ENCODE results near the gene SPON1. TPM values are rescaled to one million over a fixed set of nuclear protein-coding genes. Genes with fewer than 3 reads are reported as not detected.

The SPON1 gene
- total RNA-seq, 1 donor from 2014 or later = 76.8 TPM

DNA sequence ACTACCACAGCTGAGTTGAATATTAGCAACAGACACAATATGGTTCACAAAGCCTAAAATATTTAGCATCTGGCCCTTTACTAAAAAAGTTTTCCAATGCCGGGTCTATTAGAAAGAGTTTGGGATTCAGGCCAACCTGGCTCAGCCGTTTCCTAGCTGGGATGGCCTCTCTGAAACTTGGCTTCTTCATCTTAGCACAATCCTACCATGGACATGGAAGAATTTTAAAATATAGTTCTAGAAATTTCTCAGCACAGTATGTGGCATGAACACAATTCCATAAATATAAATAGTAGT lies 292.7 kb downstream of the SPON1 start:
- no peak for DNase-seq
- Histone ChIP-seq H3K36me3 (no peaks in the 10 kb centered on the region), H3K27ac (no peak overlapping the region), H3K9me3 (no peaks in the 10 kb centered on the region), H3K27me3 (no peaks in the 10 kb centered on the region), H3K4me1 (peaks cover 24% of the 10 kb centered on the region), H3K4me3 (no peak overlapping the region)
- TF ChIP-seq, protein P1, sequence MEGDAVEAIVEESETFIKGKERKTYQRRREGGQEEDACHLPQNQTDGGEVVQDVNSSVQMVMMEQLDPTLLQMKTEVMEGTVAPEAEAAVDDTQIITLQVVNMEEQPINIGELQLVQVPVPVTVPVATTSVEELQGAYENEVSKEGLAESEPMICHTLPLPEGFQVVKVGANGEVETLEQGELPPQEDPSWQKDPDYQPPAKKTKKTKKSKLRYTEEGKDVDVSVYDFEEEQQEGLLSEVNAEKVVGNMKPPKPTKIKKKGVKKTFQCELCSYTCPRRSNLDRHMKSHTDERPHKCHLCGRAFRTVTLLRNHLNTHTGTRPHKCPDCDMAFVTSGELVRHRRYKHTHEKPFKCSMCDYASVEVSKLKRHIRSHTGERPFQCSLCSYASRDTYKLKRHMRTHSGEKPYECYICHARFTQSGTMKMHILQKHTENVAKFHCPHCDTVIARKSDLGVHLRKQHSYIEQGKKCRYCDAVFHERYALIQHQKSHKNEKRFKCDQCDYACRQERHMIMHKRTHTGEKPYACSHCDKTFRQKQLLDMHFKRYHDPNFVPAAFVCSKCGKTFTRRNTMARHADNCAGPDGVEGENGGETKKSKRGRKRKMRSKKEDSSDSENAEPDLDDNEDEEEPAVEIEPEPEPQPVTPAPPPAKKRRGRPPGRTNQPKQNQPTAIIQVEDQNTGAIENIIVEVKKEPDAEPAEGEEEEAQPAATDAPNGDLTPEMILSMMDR (IDR thresholded peaks at IDR 0.05) = no peak
- intact Hi-C loops (cut with DNase I) = no loop called here
- no peak for ATAC-seq

DNA sequence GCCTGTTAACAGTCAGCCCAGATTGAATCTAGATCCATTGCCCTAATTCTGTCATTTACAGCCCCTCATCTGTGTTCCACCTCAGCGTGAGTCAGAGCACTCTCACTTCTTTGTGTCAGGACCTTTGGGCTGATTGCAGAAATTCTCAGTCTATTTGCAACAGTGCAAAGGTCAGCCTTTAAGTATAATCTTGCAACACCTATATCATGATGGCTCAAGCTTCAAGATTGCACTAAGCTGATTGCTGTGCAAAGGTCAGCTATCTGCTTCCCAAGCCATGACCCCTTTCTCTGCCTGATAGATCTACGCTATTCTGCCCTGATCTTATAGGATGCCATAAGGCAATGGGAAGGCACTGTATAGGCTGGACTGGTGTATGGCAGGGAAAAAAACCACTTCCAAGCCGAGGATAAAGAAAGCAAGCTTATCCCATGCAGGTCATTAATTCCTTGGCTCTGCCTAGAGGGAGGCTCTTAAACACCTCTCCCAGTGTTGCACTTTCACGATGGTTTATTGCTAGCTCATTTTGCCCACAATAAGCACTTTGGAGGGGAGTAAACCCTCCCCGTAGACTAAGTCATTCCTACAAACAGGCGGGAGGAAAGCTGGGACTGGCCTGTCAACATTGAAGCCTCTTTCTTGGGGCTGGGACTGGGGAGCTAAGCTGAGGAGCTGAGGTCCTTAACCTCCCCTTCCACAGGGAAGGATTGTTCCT lies 295.9 kb downstream of the SPON1 start:
- H3K27ac ChIP-seq = peak overlapping the region; percentile 65
- DNase-seq (no peak), ATAC-seq (peak; percentile 65)
- H3K4me1 ChIP-seq = peaks cover 18% of the 10 kb centered on the region
- H3K36me3 ChIP-seq = no peaks in the 10 kb centered on the region
- H3K9me3 ChIP-seq = no peaks in the 10 kb centered on the region
- TF ChIP-seq, protein P1 (IDR thresholded peaks at IDR 0.05) = no peak
- H3K27me3 ChIP-seq = no peaks in the 10 kb centered on the region
- intact Hi-C loops (cut with DNase I) = no loop called here
- H3K4me3 ChIP-seq = no peak overlapping the region

DNA sequence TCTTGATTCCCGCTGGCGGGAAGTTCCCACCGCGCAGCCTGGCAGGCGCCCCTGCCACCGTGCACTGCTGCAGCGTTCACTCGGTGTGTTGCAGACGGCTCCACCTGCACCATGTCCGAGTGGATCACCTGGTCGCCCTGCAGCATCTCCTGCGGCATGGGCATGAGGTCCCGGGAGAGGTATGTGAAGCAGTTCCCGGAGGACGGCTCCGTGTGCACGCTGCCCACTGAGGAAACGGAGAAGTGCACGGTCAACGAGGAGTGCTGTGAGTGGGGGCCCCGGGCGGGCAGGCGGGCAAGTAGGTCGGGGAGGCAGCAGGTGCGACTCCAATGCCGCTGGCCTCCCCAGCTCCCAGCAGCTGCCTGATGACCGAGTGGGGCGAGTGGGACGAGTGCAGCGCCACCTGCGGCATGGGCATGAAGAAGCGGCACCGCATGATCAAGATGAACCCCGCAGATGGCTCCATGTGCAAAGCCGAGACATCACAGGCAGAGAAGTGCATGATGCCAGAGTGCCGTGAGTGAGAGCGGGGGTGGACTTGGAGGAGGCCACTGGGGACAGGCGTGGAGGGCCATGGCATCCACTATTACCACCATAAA lies 296.8 kb downstream of the SPON1 start:
- ATAC-seq = peak; percentile 16
- H3K9me3 ChIP-seq = no peaks in the 10 kb centered on the region
- H3K4me1 ChIP-seq = peaks cover 14% of the 10 kb centered on the region
- no peaks in the 10 kb centered on the region for H3K27me3 ChIP-seq
- intact Hi-C loops (cut with DNase I) = no loop called here
- H3K4me3 ChIP-seq = no peak overlapping the region
- DNase-seq = no peak
- peaks cover under 1% of the 10 kb centered on the region for H3K36me3 ChIP-seq
- no peak overlapping the region for H3K27ac ChIP-seq
- TF ChIP-seq, protein P1 (IDR thresholded peaks at IDR 0.05) = no peak

DNA sequence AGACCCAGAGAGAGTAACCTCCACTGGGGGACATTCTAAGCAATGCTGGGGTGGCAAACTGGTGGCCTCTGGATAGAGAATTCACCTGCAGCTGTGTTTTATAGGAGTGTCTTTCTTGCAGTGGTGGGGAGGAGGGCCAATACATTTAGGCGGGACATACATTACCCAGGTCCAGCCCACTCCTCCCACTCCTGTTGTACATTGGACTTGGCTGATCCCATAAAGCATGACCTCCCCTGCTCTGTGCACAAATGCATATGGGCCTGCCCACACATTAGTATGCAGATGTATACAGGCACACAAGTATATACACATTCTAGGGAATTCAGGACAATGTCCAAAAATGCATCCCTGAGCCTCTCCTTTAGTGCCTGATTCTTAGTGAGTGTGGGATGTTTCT lies 297.4 kb downstream of the SPON1 start:
- DNase-seq (no peak), ATAC-seq (no peak)
- H3K36me3 ChIP-seq = peaks cover 6% of the 10 kb centered on the region
- no peaks in the 10 kb centered on the region for H3K27me3 ChIP-seq
- TF ChIP-seq, protein P1 (IDR thresholded peaks at IDR 0.05) = no peak
- intact Hi-C loops (cut with DNase I) = no loop called here
- H3K9me3 ChIP-seq = no peaks in the 10 kb centered on the region
- H3K4me1 ChIP-seq = peaks cover 9% of the 10 kb centered on the region
- H3K4me3 ChIP-seq = no peak overlapping the region
- H3K27ac ChIP-seq = no peak overlapping the region

DNA sequence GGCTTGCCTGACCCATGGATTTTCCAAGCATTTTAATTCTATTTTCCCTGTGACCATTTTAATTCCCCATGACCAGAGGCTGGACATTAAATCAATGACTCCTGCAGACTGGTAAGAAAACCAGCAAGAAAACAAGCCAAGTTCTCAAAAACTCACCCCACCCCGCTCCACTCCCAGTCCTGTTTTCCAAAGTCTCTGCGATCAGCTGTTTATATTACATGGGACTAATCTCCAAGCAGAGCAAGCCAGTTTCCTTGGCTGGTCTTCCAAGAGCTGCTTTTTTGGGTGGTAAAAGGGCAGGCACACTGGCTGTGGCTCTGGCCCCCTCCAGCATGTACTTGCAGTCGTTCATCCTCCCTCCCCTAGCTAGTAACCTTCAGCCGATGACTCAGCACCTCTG lies 298.5 kb downstream of the SPON1 start:
- TF ChIP-seq, protein P1 (IDR thresholded peaks at IDR 0.05) = no peak
- no peaks in the 10 kb centered on the region for H3K27me3 ChIP-seq
- DNase-seq (no peak), ATAC-seq (no peak)
- no peaks in the 10 kb centered on the region for H3K9me3 ChIP-seq
- H3K27ac ChIP-seq = peak overlapping the region; percentile 47
- H3K36me3 ChIP-seq = peaks cover 8% of the 10 kb centered on the region
- intact Hi-C loops (cut with DNase I) = no loop called here
- H3K4me1 ChIP-seq = peaks cover 9% of the 10 kb centered on the region
- H3K4me3 ChIP-seq = no peak overlapping the region

Data from upper lobe of right lung (tissue), 1 donor.